CD4-positive, alpha-beta T cell treated with Interleukin-12 subunit alpha and Interleukin-12 subunit beta, for 1 hour (primary cell): Measurements from ENCODE around the gene KDM4E.
A peak's percentile ranks its signal among the peaks of the same experiment; 100 is the strongest.
"Not testable (repeated sequence)": the region's sequence is repeated elsewhere in the genome, so short reads cannot be mapped to it uniquely, and the experiment has no call there.

ENCODE experiments used
- DNase-seq: peaks from one replicate; pipeline ENCODE4 v3.0.0-alpha.2; 2020

Gene KDM4E

GRCh38 chr11:95024958-95025357 lies at the start of gene KDM4E:
Gene KDM4E (plus strand): TSS chr11:95025258. CDS start chr11:95025558, 300 bp downstream.
- DNase-seq = no peak

DNA sequence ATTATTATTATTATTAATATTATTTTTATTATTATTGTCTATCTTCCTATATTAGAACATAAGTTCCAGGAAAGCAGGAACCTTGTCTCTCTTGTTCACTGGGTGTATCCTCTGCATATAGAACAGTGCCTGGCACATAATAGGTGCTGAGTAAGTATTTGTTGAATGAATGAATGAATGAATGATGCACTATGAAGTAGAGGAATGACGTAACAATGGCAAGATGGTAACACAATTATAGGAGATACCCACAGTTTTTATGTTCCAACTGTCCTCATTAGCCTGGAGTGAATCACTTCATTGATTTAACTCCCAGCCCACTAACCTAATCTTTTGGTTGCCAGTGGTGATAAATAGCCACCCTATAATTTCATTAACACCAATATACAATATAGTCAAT lies 49.5 kb upstream of the KDM4E start:
- no peak for DNase-seq

GRCh38 chr11:94987378-94987777 lies 37.7 kb upstream of the KDM4E start:
- DNase-seq = no peak

DNA sequence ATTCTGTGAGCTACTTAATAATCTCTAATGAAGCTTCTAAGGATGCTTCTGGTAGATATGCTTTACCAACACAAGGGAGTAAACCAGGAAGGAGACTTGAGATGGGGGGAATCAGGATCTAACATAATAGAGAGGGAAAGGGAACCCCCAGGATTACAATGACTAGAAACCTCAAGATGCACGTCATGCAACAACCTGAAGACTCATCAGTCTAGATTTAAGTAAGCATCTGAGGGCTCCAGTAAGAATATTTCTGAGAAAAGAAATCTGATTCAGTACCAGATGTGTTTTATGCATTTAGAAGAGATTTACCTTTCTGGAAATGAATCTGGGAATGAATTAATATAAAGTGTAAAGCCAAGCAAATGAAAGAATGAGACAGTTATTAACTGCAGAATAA lies 36.3 kb upstream of the KDM4E start:
- no peak for DNase-seq

DNA sequence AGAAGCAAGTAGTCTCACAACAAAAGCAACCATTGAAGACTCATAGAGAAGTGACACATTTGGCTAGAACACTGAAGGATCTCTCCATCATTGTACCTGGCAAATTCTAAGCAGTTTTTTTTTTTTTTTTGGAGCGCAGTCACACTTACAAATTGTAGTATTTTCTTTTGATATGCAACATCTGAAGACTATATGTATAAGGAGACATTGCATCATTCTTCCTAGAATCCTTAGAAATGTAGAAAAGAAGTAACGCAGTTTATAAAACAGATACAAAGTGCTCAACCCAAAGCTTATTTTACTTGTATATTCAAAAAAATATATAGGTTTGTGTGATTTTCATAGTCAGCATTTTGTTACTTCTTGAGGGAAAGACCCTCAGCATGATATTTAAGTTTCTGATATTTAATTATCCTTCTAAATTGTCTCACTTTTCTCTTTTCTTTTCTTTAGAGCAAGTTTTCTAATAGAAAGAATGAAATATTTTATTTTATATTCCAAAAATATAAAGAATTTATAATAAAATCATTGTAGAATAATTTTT lies 31.6 kb upstream of the KDM4E start:
- no peak for DNase-seq

- DNase-seq = no peak
These were observed 27.6 kb upstream of the KDM4E start for GRCh38 chr11:94997437-94997836.

DNA sequence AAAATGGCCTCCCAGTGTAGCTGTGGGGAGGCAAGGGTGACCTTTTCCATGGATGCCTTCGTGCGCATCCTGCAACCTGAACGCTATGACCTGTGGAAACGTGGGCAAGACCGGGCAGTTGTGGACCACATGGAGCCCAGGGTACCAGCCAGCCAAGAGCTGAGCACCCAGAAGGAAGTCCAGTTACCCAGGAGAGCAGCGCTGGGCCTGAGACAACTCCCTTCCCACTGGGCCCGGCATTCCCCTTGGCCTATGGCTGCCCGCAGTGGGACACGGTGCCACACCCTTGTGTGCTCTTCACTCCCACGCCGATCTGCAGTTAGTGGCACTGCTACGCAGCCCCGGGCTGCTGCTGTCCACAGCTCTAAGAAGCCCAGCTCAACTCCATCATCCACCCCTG lies 26.8 kb upstream of the KDM4E start:
- DNase-seq = no peak

- no peak for DNase-seq
These were observed 21.3 kb upstream of the KDM4E start for GRCh38 chr11:95003716-95004115.

GRCh38 chr11:95005642-95006041 lies 19.4 kb upstream of the KDM4E start:
- DNase-seq = no peak

- DNase-seq = no peak
These were observed 13.7 kb upstream of the KDM4E start for GRCh38 chr11:95011376-95011775.

DNA sequence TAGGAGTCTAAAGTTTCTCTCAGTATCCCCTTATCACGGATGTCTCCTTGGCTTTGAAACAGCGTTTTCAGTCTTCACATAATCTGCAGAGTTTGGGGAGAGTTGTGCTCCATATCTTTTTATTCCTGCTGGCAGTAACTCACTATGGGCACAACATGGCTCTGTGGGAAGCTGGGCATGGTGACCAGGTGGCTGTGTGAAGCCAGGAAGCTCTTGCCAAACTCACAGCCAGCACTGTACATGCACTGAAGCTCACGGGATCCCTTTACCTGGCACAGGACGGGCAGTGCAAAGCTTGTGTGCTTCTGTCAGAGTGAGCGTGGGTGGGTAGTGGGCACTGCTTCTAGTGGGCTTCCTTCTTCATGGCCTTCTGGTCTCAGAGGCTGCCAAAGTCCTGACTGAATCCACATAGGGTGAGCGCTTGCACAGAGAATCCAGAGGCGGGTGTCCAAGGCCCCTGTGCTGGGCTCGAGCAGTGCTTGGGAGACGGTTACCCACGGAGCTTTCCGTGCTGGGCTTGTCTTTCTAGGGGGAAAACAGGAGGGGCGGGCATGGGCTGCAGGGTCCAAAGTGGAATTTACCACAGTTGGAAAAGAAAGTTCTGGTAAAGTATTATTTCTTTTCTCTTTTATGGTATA lies 10.8 kb upstream of the KDM4E start:
- DNase-seq = no peak

DNA sequence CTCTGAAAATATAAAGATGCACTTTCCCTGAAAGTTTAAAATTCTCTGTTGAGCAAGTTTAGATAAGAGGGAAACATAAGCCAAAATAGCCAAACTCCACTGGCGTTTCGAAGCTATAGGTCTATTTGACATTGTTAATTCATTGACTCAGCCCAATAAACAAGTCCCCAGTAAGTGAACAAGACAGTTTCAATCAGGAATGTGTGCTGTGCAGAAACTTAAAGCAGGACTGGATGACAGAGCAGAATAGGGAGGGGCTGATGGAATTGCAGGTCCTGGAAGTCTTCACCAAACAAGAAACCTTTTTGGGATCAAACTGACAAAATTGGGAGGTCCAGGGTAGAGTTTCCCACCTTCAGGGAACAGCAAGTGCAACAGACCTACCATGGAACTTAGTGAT lies 8.9 kb upstream of the KDM4E start:
- DNase-seq = no peak

DNA sequence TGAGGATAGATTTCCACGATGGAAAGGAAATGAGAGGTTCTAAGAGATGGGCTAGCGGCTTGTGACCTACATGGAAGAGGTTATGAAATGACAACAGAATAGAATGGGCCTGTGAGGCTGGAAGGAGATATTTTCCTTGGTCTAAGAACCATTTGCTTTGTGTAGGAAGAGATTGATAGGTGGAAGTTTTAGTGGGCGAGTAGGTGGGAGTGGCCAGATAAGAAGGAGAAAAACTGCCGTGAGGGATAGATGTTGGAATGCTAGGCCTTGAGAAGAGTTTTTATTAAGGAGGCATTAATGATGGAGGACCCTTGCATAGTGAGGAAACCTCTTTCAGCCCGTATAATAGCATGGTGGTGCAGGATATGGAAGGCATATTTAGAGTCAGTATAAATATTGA lies 3.6 kb upstream of the KDM4E start:
- not testable (repeated sequence) for DNase-seq

DNA sequence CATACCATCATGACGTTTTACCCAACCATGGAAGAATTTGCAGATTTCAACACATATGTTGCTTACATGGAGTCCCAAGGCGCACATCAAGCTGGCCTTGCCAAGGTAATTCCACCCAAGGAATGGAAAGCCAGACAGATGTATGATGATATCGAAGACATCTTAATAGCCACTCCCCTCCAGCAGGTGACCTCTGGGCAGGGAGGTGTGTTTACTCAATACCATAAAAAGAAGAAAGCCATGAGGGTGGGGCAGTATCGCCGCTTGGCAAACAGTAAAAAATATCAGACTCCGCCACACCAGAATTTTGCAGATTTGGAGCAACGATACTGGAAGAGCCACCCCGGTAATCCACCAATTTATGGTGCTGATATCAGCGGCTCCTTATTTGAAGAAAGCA lies 536 bp downstream of the KDM4E start:
- not testable (repeated sequence) for DNase-seq

GRCh38 chr11:95028357-95028756 lies 3.3 kb downstream of the KDM4E start:
- DNase-seq = no peak

DNA sequence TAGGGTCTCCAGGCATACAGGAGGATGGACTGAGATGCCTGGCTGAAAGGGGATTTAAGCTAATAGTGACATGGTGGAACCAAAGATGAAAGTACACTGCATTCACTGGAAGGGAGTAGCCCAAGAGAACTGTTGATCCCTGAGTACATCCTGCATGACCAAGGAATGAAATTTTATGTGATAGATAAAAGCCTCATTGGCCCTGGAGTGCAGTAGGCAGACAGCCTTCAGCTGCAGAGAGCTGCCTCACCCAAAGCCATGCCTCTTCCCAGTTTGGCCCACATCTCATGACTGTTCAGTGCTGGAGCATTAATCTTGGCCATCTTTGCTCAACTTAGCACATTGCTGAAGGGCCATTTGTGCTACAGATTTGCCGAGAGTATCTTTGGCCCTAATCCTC lies 8.0 kb downstream of the KDM4E start:
- no peak for DNase-seq

- DNase-seq = no peak
These were observed 10.3 kb downstream of the KDM4E start for GRCh38 chr11:95035316-95035715.

DNA sequence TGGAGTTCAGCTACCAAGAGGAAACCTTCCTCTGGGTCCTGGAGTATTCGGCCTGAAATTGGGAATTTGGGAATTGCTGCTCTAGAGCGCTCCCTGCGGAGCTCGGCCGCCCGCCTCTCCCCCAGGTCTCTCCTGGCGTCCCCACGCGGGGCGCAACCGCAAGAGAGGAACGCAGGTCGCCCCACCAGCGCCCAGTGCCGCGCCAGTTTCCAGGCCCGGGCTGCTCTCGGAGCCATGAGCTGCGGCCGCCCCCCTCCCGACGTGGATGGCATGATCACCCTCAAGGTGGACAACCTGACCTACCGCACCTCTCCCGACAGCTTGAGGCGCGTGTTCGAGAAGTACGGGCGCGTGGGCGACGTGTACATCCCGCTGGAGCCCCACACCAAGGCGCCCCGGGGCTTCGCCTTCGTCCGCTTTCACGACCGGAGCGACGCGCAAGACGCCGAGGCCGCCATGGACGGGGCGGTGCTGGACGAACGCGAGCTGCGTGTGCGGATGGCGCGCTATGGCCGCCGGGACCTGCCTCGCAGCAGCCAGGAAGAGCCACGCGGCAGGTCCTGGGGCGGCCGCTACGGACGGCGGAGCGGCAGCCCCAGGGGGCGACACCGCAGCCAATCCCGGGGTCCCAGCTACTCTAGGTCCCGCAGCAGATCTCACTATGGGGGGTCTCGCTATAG lies 12.4 kb downstream of the KDM4E start:
- DNase-seq = peak; percentile 29

- DNase-seq = no peak
These were observed 17.2 kb downstream of the KDM4E start for GRCh38 chr11:95042239-95042638.

- no peak for DNase-seq
These were observed 17.8 kb downstream of the KDM4E start for GRCh38 chr11:95042906-95043305.

DNA sequence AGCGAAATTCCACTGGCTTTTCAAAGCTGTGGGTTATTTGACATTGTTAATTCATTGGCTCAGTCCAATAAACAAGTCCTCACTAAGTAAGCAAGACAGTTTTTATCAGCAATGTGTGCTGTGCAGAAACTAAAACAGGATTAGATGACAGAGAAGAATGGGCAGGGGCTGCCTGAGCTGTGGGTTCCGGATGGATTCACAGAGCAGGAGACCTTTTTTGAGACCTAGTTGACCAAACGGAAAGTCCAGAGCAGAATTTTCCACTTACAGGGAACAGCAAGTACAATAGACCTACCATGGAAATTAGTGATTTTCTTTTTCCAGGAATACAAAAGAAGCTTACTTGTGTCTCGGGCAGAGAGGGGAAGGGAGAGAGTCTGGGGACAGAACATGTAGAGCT lies 19.0 kb downstream of the KDM4E start:
- DNase-seq = no peak

GRCh38 chr11:95045812-95046211 lies 20.8 kb downstream of the KDM4E start:
- DNase-seq = no peak

- DNase-seq = not testable (repeated sequence)
These were observed 24.1 kb downstream of the KDM4E start, which contains the start of gene KDM4F for GRCh38 chr11:95049122-95049521. Gene KDM4F (plus strand): TSS chr11:95049422.

DNA sequence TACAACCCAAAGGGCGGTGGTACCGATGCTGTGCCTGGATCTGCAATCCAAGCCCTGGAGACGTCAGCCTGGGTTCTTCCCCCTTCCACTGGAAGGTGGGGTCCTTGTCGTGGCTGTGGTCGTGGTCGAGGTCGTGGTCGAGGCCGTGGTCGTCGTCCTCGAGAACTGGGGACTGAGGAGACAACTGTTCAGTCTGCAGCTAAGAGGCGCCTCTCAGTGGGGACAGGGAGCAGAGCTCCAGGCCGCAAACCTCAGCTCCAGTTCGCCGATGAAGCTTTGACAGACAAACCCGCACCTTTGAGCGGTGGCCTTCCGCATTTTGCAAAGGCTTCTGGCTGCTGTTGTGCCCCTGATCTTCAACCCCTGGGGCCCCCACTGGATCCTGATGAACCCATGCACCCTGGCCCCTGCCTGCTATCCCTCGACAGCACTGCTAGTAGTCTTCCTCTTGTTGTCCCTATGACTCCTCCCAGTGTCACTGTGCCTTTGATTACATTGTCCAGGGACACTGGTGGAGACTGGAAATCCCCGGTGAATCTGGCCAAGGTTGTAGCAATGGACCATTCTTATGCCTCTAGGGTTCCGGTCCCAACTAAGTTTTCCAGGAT lies 25.6 kb downstream of the KDM4E start:
- DNase-seq = no peak
